Calu3 (cell line): ENCODE measurements around the gene MCTP1. TPM values are rescaled to one million over a fixed set of nuclear protein-coding genes. Genes with fewer than 3 reads are reported as not detected.

Experiments
- BruUV-seq: library from RNA; stranded (reverse); fragments of 400-500 nt; replicated peaks from 2 replicates; lab custom pipeline; 2021; lab: Mats Ljungman, UMichigan
- CTCF ChIA-PET: fragments of 300-600 bp; sonication (Branson Sonifier 250); formaldehyde crosslinking; loops from one replicate; lab custom pipeline; 2022; ENCODE audit warnings: antibody characterized with exemption; lab: Charles Lee
- DNase-seq: peaks from one replicate; pipeline ENCODE4 v3.0.0; 2022
- H3K27ac Mint-ChIP-seq: one replicate; pipeline ENCODE4 v1.8.0; 2022; ENCODE audit warnings: mixed read lengths; ENCODE audit not compliant: unreplicated experiment
- H3K27me3 Mint-ChIP-seq: one replicate; pipeline ENCODE4 v1.8.0; 2022; ENCODE audit warnings: mixed read lengths; ENCODE audit not compliant: unreplicated experiment
- H3K36me3 Mint-ChIP-seq: one replicate; pipeline ENCODE4 v1.8.0; 2022; ENCODE audit warnings: mild to moderate bottlenecking, moderate library complexity, mixed read lengths; ENCODE audit not compliant: insufficient read depth, unreplicated experiment
- H3K4me1 Mint-ChIP-seq: one replicate; pipeline ENCODE4 v1.8.0; 2022; ENCODE audit warnings: mild to moderate bottlenecking, low read depth, mixed read lengths; ENCODE audit not compliant: unreplicated experiment
- H3K4me3 Mint-ChIP-seq: one replicate; pipeline ENCODE4 v1.8.0; 2022; ENCODE audit warnings: mild to moderate bottlenecking, low read depth, moderate library complexity, mixed read lengths; ENCODE audit not compliant: unreplicated experiment
- H3K9me3 Mint-ChIP-seq: one replicate; pipeline ENCODE4 v1.8.0; 2022; ENCODE audit warnings: low read depth, mixed read lengths; ENCODE audit not compliant: unreplicated experiment
- CTCF ChIP-seq: fragments of 200-600 bp; IDR thresholded peaks from one replicate; pipeline ENCODE4 v1.8.0; 2022; ENCODE audit warnings: antibody characterized with exemption; ENCODE audit not compliant: unreplicated experiment
- intact Hi-C: fragments of 100-400 bp; cut with micrococcal nuclease; formaldehyde crosslinking; loops from one replicate; pipeline ENCODE4 v1.10.0; 2022; ENCODE audit not compliant: unreplicated experiment
- total RNA-seq: library from RNA; stranded (reverse); gene quantifications from 2 replicates; pipeline ENCODE4 v1.2.3, GENCODE V29; 2022

The MCTP1 gene
- total RNA-seq, 1 experiment from 2014 or later: 28.4 TPM

GRCh38 chr5:94740286-94740685 is 544.6 kb downstream of the MCTP1 start:
- no peak for DNase-seq
- Mint-ChIP-seq H3K4me1 (no peaks in the 10 kb centered on the region), H3K27me3 (no peaks in the 10 kb centered on the region), H3K27ac (no peak overlapping the region), H3K4me3 (no peak overlapping the region), H3K9me3 (no peaks in the 10 kb centered on the region), H3K36me3 (no peaks in the 10 kb centered on the region)
- CTCF ChIA-PET: no interaction called here
- no TSS peak for BruUV-seq
- intact Hi-C loops: no loop called here
- no peak for TF ChIP-seq CTCF

- no peak for DNase-seq
- Mint-ChIP-seq H3K36me3 (no peaks in the 10 kb centered on the region), H3K4me3 (no peak overlapping the region), H3K4me1 (no peaks in the 10 kb centered on the region), H3K9me3 (no peaks in the 10 kb centered on the region), H3K27ac (no peak overlapping the region), H3K27me3 (no peaks in the 10 kb centered on the region)
- intact Hi-C loops: loop anchor here (5.0 to 10.0 kb wide), 2 partner anchors 116 to 822 kb away; no protein-coding TSS in a partner anchor
- TF ChIP-seq CTCF: no peak
- CTCF ChIA-PET: interaction anchor here (0.6 kb wide), 1 partner anchor 76 kb away, joined by 3 read pairs; no protein-coding TSS in a partner anchor
- BruUV-seq: no TSS peak
These were observed 548.4 kb downstream of the MCTP1 start for GRCh38 chr5:94736498-94736897.

GRCh38 chr5:94731471-94731870 is 553.4 kb downstream of the MCTP1 start:
- Mint-ChIP-seq H3K4me1 (no peaks in the 10 kb centered on the region), H3K27me3 (no peaks in the 10 kb centered on the region), H3K4me3 (no peak overlapping the region), H3K36me3 (no peaks in the 10 kb centered on the region), H3K27ac (no peak overlapping the region), H3K9me3 (no peaks in the 10 kb centered on the region)
- no peak for DNase-seq
- no peak for TF ChIP-seq CTCF
- BruUV-seq: no TSS peak
- CTCF ChIA-PET: no interaction called here
- intact Hi-C loops: loop anchor here (10.0 kb wide), 1 partner anchor 817 kb away; no protein-coding TSS in a partner anchor

GRCh38 chr5:94725142-94725541 is 559.8 kb downstream of the MCTP1 start:
- no peak for TF ChIP-seq CTCF
- no peaks in the 10 kb centered on the region for H3K27me3 Mint-ChIP-seq
- DNase-seq: no peak
- no peaks in the 10 kb centered on the region for H3K9me3 Mint-ChIP-seq
- no peaks in the 10 kb centered on the region for H3K4me1 Mint-ChIP-seq
- no peak overlapping the region for H3K4me3 Mint-ChIP-seq
- H3K27ac Mint-ChIP-seq: no peak overlapping the region
- CTCF ChIA-PET: no interaction called here
- intact Hi-C loops: no loop called here
- H3K36me3 Mint-ChIP-seq: no peaks in the 10 kb centered on the region
- BruUV-seq: no TSS peak
